GM19240 (cell line): ENCODE results near the gene PIAS1.
"Not testable (repeated sequence)": the region's sequence is repeated elsewhere in the genome, so short reads cannot be mapped to it uniquely, and the experiment has no call there.

Source experiments
- DNase-seq: peaks from one replicate; pipeline ENCODE4 v3.0.0; 2011; ENCODE audit warnings: low spot score; ENCODE audit not compliant: insufficient read length

PIAS1 gene

GRCh38 chr15:68203486-68203885 is 149.4 kb downstream of the PIAS1 start:
- DNase-seq = no peak

- DNase-seq = no peak
These were observed 149.8 kb downstream of the PIAS1 start for GRCh38 chr15:68203956-68204355.

GRCh38 chr15:68204361-68204760 is 150.2 kb downstream of the PIAS1 start:
- DNase-seq = no peak

- DNase-seq = no peak
These were observed 150.9 kb downstream of the PIAS1 start, which contains the start of gene CALML4 for GRCh38 chr15:68204776-68205557. CALML4 (minus strand) TSS chr15:68205332; CDS start chr15:68205247, 85 bp downstream.

- no peak for DNase-seq
These were observed 151.4 kb downstream of the PIAS1 start for GRCh38 chr15:68205558-68205944.

GRCh38 chr15:68205954-68206539 is 151.9 kb downstream of the PIAS1 start:
- DNase-seq = no peak

- DNase-seq = no peak
These were observed 152.6 kb downstream of the PIAS1 start for GRCh38 chr15:68206711-68207151.

- DNase-seq = no peak
These were observed 153.2 kb downstream of the PIAS1 start for GRCh38 chr15:68207176-68207935.

- no peak for DNase-seq
These were observed 154.0 kb downstream of the PIAS1 start for GRCh38 chr15:68208136-68208535.

GRCh38 chr15:68208636-68209240 is 154.6 kb downstream of the PIAS1 start:
- no peak for DNase-seq

- no peak for DNase-seq
These were observed 155.2 kb downstream of the PIAS1 start for GRCh38 chr15:68209272-68209671.

- DNase-seq = peak; percentile 52
These were observed 155.8 kb downstream of the PIAS1 start for GRCh38 chr15:68209735-68210408.

- DNase-seq = no peak
These were observed 156.3 kb downstream of the PIAS1 start for GRCh38 chr15:68210409-68210756.

- DNase-seq = no peak
These were observed 156.9 kb downstream of the PIAS1 start for GRCh38 chr15:68210821-68211655.

- DNase-seq = no peak
These were observed 157.7 kb downstream of the PIAS1 start for GRCh38 chr15:68211656-68212320.

- not testable (repeated sequence) for DNase-seq
These were observed 159.4 kb downstream of the PIAS1 start for GRCh38 chr15:68213491-68213845.

GRCh38 chr15:68213991-68214837 is 160.1 kb downstream of the PIAS1 start:
- DNase-seq = no peak

- no peak for DNase-seq
These were observed 160.7 kb downstream of the PIAS1 start for GRCh38 chr15:68214838-68215254.

GRCh38 chr15:68217341-68217740 is 163.2 kb downstream of the PIAS1 start:
- DNase-seq = no peak
